B cell (primary cell): ENCODE measurements around the gene RIPOR3.

Experiments used
- EZH2 ChIP-seq: IDR thresholded peaks from 2 replicates; pipeline ENCODE4 v1.6.1; 2012; ENCODE audit warnings: borderline replicate concordance, low read depth, mild to moderate bottlenecking, moderate library complexity, low read length; ENCODE audit not compliant: insufficient read depth, poor library complexity, severe bottlenecking
- TF ChIP-seq, protein P1 (sequence below): fragments of 200-600 bp; IDR thresholded peaks from one replicate; pipeline ENCODE4 v1.8.0; 2022; ENCODE audit warnings: antibody characterized with exemption, mild to moderate bottlenecking

DNA sequence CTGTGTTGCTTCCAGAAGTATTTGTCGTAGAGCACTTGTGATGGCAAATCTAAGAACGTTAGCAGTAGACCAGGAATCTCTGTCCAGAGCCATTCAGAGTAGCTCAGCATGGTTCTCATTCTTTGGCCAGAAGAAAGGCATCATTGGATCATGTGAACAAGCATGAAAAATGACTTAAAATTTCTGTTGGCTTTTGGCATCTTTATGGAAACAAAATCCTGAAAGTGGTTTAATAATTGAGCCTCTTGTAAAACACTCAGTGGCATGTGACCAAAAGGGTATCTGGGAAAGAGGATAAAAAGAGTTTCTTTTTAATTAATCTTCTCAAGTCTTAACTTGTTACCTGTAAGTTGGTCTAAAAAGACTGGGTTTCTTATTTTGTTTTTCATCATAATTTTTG, 126.0 kb downstream of the RIPOR3 start:
- TF ChIP-seq, protein P1, sequence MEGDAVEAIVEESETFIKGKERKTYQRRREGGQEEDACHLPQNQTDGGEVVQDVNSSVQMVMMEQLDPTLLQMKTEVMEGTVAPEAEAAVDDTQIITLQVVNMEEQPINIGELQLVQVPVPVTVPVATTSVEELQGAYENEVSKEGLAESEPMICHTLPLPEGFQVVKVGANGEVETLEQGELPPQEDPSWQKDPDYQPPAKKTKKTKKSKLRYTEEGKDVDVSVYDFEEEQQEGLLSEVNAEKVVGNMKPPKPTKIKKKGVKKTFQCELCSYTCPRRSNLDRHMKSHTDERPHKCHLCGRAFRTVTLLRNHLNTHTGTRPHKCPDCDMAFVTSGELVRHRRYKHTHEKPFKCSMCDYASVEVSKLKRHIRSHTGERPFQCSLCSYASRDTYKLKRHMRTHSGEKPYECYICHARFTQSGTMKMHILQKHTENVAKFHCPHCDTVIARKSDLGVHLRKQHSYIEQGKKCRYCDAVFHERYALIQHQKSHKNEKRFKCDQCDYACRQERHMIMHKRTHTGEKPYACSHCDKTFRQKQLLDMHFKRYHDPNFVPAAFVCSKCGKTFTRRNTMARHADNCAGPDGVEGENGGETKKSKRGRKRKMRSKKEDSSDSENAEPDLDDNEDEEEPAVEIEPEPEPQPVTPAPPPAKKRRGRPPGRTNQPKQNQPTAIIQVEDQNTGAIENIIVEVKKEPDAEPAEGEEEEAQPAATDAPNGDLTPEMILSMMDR: no peak
- TF ChIP-seq EZH2: no peak
